GM23338 (cell line): ENCODE data around the gene ULK2. TPM values are rescaled to one million over a fixed set of nuclear protein-coding genes. Genes with fewer than 3 reads are reported as not detected.

ENCODE experiments used
- ATAC-seq: fragments of 200-7000 bp; cut with Tn5 transposase; 3 replicates; pipeline ENCODE4 v1.9.1; 2020
- DNase-seq: peaks from one replicate; pipeline ENCODE4 v3.0.0-alpha.2; 2015; ENCODE audit warnings: low spot score
- H2AFZ ChIP-seq: fragments of 200-600 bp; sonication (generic); 2 replicates; pipeline ENCODE4 v1.8.0; 2016; ENCODE audit warnings: antibody characterized with exemption, mild to moderate bottlenecking, moderate library complexity
- H3F3A ChIP-seq: fragments of 200-600 bp; sonication (generic); replicated peaks from 2 replicates; pipeline ENCODE4 v1.8.0; 2017; ENCODE audit warnings: antibody characterized with exemption, mixed run types, low read depth
- H3K27ac ChIP-seq: fragments of 200-600 bp; sonication (generic); 2 replicates; pipeline ENCODE4 v1.6.1; 2016; ENCODE audit warnings: low read depth
- H3K27me3 ChIP-seq: fragments of 200-600 bp; sonication (generic); 2 replicates; pipeline ENCODE4 v1.8.0; 2016; ENCODE audit warnings: mild to moderate bottlenecking, mixed run types, moderate library complexity; ENCODE audit not compliant: insufficient read depth
- H3K36me3 ChIP-seq: fragments of 200-600 bp; sonication (generic); 2 replicates; pipeline ENCODE4 v1.8.0; 2016; ENCODE audit warnings: mild to moderate bottlenecking; ENCODE audit not compliant: insufficient read depth
- H3K4me1 ChIP-seq: fragments of 200-600 bp; sonication (generic); 2 replicates; pipeline ENCODE4 v1.8.0; 2016; ENCODE audit warnings: mild to moderate bottlenecking, moderate library complexity; ENCODE audit not compliant: insufficient read depth
- H3K4me2 ChIP-seq: fragments of 200-600 bp; sonication (generic); 2 replicates; pipeline ENCODE4 v1.7.1; 2017; ENCODE audit warnings: mixed run types
- H3K4me3 ChIP-seq: fragments of 200-600 bp; sonication (generic); 2 replicates; pipeline ENCODE4 v1.6.1; 2016; ENCODE audit warnings: mixed run types
- H3K79me2 ChIP-seq: fragments of 200-600 bp; sonication (generic); replicated peaks from 2 replicates; pipeline ENCODE4 v1.8.0; 2017; ENCODE audit warnings: mild to moderate bottlenecking; ENCODE audit not compliant: insufficient read depth
- H3K9me2 ChIP-seq: fragments of 200-600 bp; sonication (generic); 2 replicates; pipeline ENCODE4 v1.8.0; 2017; ENCODE audit not compliant: insufficient read depth
- H4K20me1 ChIP-seq: fragments of 200-600 bp; sonication (generic); replicated peaks from 2 replicates; pipeline ENCODE4 v1.8.0; 2017; ENCODE audit warnings: mild to moderate bottlenecking; ENCODE audit not compliant: insufficient read depth
- H3K27ac Mint-ChIP-seq: 2 replicates; pipeline ENCODE4 v1.8.0; 2020; ENCODE audit warnings: inconsistent platforms, mild to moderate bottlenecking, moderate library complexity, mixed read lengths
- H3K27me3 Mint-ChIP-seq: 3 replicates; pipeline ENCODE4 v1.8.0; 2022; ENCODE audit warnings: low read depth, mild to moderate bottlenecking, moderate library complexity, mixed read lengths, inconsistent platforms; ENCODE audit not compliant: insufficient read depth, poor library complexity
- H3K36me3 Mint-ChIP-seq: 3 replicates; pipeline ENCODE4 v1.8.0; 2021; ENCODE audit warnings: low read depth, mild to moderate bottlenecking, inconsistent platforms, moderate library complexity, mixed read lengths
- H3K4me1 Mint-ChIP-seq: 3 replicates; pipeline ENCODE4 v1.8.0; 2020; ENCODE audit warnings: mild to moderate bottlenecking, inconsistent platforms, mixed read lengths
- H3K4me3 Mint-ChIP-seq: 3 replicates; pipeline ENCODE4 v1.8.0; 2021; ENCODE audit warnings: moderate library complexity, mild to moderate bottlenecking, inconsistent platforms, mixed read lengths
- H3K9me3 Mint-ChIP-seq: 3 replicates; pipeline ENCODE4 v1.8.0; 2020; ENCODE audit warnings: moderate library complexity, mild to moderate bottlenecking, inconsistent platforms, mixed read lengths
- CREB1 ChIP-seq: fragments of 250-450 bp; sonication (Bioruptor Pico); IDR thresholded peaks from 2 replicates; pipeline ENCODE4 v1.5.0; 2020; ENCODE audit warnings: low read depth, mild to moderate bottlenecking, moderate library complexity
- ETS1 ChIP-seq: IDR thresholded peaks from 2 replicates; pipeline ENCODE4 v1.6.1; 2016; ENCODE audit warnings: antibody characterized with exemption
- EZH2 ChIP-seq: fragments of 200-600 bp; sonication (generic); IDR thresholded peaks from one replicate; pipeline ENCODE4 v1.8.0; 2017; ENCODE audit warnings: antibody characterized with exemption, mild to moderate bottlenecking, low read depth; ENCODE audit not compliant: unreplicated experiment
- EZH2phosphoT487 ChIP-seq: fragments of 200-600 bp; sonication (generic); IDR thresholded peaks from one replicate; pipeline ENCODE4 v1.8.1; 2018; ENCODE audit warnings: antibody characterized with exemption; ENCODE audit not compliant: unreplicated experiment
- JUNB ChIP-seq: IDR thresholded peaks from one replicate; pipeline ENCODE4 v1.6.1; 2016; ENCODE audit warnings: antibody characterized with exemption; ENCODE audit not compliant: unreplicated experiment
- NANOG ChIP-seq: IDR thresholded peaks from 2 replicates; pipeline ENCODE4 v1.6.1; 2016; ENCODE audit warnings: antibody characterized with exemption, borderline replicate concordance
- POLR2AphosphoS5 ChIP-seq: IDR thresholded peaks from 2 replicates; pipeline ENCODE4 v1.6.1; 2016; ENCODE audit warnings: antibody characterized with exemption, low read depth
- STAT1 ChIP-seq: IDR thresholded peaks from one replicate; pipeline ENCODE4 v1.6.1; 2016; ENCODE audit warnings: antibody characterized with exemption; ENCODE audit not compliant: unreplicated experiment
- ZNF114 ChIP-seq: fragments of 250-450 bp; sonication (Bioruptor Pico); IDR thresholded peaks from 2 replicates; pipeline ENCODE4 v1.5.0; 2020; ENCODE audit warnings: mild to moderate bottlenecking, moderate library complexity
- ZNF331 ChIP-seq: fragments of 250-450 bp; sonication (Bioruptor Pico); IDR thresholded peaks from 2 replicates; pipeline ENCODE4 v1.5.0; 2020; ENCODE audit warnings: low read depth, mild to moderate bottlenecking, moderate library complexity
- polyA plus RNA-seq: library from polyadenylated mRNA; unstranded; fragments of >200 nt; fragmentation: Nextera tagmentation; extraction: Ambion mirVana; gene quantifications from 2 replicates; pipeline ENCODE4 v1.2.1, GENCODE V29; 2016
- total RNA-seq: library from RNA; depleted of rRNA; stranded (reverse); fragments of >200 nt; shearing (Covaris generic); gene quantifications from 2 replicates; pipeline ENCODE4 v1.2.3, GENCODE V29; 2014
- TF ChIP-seq, protein P1 (sequence below): fragments of 250-450 bp; sonication (Bioruptor Pico); IDR thresholded peaks from 2 replicates; pipeline ENCODE4 v1.5.0; 2020; ENCODE audit warnings: mild to moderate bottlenecking, moderate library complexity
- TF ChIP-seq, protein P2 (sequence below): IDR thresholded peaks from one replicate; pipeline ENCODE4 v1.6.1; 2018; ENCODE audit warnings: antibody characterized with exemption; ENCODE audit not compliant: unreplicated experiment

Gene ULK2
- total and polyA plus RNA-seq, 2 experiments from 2014 or later = 1.6 to 3.0 TPM

GRCh38 chr17:19796457-19796856, 71.3 kb downstream of the ULK2 start:
- no peaks in the 10 kb centered on the region for H4K20me1 ChIP-seq
- H3K4me3 ChIP-seq = no peak overlapping the region
- H3F3A ChIP-seq = no peaks in the 10 kb centered on the region
- ATAC-seq (no peak), DNase-seq (no peak)
- no peaks in the 10 kb centered on the region for H3K79me2 ChIP-seq
- no peaks in the 10 kb centered on the region for H3K9me2 ChIP-seq
- no peaks in the 10 kb centered on the region for H3K4me1 ChIP-seq
- no peak overlapping the region for H3K4me2 ChIP-seq
- Mint-ChIP-seq H3K27ac (no peak overlapping the region), H3K9me3 (peaks cover 32% of the 10 kb centered on the region), H3K36me3 (peaks cover 63% of the 10 kb centered on the region), H3K27me3 (peaks cover 2% of the 10 kb centered on the region), H3K4me1 (no peaks in the 10 kb centered on the region), H3K4me3 (no peak overlapping the region)
- no peaks in the 10 kb centered on the region for H3K27me3 ChIP-seq
- TF ChIP-seq ETS1 (no peak), EZH2 (no peak), STAT1 (no peak), EZH2phosphoT487 (no peak), JUNB (no peak), ZNF331 (CRISPR knock-in tag) (no peak), CREB1 (no peak), POLR2AphosphoS5 (no peak), ZNF114 (CRISPR knock-in tag) (no peak), NANOG (no peak)
- TF ChIP-seq, protein P1, sequence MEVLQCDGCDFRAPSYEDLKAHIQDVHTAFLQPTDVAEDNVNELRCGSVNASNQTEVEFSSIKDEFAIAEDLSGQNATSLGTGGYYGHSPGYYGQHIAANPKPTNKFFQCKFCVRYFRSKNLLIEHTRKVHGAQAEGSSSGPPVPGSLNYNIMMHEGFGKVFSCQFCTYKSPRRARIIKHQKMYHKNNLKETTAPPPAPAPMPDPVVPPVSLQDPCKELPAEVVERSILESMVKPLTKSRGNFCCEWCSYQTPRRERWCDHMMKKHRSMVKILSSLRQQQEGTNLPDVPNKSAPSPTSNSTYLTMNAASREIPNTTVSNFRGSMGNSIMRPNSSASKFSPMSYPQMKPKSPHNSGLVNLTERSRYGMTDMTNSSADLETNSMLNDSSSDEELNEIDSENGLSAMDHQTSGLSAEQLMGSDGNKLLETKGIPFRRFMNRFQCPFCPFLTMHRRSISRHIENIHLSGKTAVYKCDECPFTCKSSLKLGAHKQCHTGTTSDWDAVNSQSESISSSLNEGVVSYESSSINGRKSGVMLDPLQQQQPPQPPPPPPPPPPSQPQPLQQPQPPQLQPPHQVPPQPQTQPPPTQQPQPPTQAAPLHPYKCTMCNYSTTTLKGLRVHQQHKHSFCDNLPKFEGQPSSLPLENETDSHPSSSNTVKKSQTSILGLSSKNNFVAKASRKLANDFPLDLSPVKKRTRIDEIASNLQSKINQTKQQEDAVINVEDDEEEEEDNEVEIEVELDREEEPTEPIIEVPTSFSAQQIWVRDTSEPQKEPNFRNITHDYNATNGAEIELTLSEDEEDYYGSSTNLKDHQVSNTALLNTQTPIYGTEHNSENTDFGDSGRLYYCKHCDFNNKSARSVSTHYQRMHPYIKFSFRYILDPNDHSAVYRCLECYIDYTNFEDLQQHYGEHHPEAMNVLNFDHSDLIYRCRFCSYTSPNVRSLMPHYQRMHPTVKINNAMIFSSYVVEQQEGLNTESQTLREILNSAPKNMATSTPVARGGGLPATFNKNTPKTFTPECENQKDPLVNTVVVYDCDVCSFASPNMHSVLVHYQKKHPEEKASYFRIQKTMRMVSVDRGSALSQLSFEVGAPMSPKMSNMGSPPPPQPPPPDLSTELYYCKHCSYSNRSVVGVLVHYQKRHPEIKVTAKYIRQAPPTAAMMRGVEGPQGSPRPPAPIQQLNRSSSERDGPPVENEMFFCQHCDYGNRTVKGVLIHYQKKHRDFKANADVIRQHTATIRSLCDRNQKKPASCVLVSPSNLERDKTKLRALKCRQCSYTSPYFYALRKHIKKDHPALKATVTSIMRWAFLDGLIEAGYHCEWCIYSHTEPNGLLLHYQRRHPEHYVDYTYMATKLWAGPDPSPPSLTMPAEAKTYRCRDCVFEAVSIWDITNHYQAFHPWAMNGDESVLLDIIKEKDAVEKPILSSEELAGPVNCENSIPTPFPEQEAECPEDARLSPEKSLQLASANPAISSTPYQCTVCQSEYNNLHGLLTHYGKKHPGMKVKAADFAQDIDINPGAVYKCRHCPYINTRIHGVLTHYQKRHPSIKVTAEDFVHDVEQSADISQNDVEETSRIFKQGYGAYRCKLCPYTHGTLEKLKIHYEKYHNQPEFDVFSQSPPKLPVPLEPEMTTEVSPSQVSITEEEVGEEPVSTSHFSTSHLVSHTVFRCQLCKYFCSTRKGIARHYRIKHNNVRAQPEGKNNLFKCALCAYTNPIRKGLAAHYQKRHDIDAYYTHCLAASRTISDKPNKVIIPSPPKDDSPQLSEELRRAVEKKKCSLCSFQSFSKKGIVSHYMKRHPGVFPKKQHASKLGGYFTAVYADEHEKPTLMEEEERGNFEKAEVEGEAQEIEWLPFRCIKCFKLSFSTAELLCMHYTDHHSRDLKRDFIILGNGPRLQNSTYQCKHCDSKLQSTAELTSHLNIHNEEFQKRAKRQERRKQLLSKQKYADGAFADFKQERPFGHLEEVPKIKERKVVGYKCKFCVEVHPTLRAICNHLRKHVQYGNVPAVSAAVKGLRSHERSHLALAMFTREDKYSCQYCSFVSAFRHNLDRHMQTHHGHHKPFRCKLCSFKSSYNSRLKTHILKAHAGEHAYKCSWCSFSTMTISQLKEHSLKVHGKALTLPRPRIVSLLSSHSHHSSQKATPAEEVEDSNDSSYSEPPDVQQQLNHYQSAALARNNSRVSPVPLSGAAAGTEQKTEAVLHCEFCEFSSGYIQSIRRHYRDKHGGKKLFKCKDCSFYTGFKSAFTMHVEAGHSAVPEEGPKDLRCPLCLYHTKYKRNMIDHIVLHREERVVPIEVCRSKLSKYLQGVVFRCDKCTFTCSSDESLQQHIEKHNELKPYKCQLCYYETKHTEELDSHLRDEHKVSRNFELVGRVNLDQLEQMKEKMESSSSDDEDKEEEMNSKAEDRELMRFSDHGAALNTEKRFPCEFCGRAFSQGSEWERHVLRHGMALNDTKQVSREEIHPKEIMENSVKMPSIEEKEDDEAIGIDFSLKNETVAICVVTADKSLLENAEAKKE (CRISPR knock-in tag) = no peak
- TF ChIP-seq, protein P2, sequence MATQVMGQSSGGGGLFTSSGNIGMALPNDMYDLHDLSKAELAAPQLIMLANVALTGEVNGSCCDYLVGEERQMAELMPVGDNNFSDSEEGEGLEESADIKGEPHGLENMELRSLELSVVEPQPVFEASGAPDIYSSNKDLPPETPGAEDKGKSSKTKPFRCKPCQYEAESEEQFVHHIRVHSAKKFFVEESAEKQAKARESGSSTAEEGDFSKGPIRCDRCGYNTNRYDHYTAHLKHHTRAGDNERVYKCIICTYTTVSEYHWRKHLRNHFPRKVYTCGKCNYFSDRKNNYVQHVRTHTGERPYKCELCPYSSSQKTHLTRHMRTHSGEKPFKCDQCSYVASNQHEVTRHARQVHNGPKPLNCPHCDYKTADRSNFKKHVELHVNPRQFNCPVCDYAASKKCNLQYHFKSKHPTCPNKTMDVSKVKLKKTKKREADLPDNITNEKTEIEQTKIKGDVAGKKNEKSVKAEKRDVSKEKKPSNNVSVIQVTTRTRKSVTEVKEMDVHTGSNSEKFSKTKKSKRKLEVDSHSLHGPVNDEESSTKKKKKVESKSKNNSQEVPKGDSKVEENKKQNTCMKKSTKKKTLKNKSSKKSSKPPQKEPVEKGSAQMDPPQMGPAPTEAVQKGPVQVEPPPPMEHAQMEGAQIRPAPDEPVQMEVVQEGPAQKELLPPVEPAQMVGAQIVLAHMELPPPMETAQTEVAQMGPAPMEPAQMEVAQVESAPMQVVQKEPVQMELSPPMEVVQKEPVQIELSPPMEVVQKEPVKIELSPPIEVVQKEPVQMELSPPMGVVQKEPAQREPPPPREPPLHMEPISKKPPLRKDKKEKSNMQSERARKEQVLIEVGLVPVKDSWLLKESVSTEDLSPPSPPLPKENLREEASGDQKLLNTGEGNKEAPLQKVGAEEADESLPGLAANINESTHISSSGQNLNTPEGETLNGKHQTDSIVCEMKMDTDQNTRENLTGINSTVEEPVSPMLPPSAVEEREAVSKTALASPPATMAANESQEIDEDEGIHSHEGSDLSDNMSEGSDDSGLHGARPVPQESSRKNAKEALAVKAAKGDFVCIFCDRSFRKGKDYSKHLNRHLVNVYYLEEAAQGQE = no peak
- peaks cover 8% of the 10 kb centered on the region; the same call in 1 of the 2 replicates for H3K36me3 ChIP-seq
- no peak overlapping the region for H2AFZ ChIP-seq
- no peak overlapping the region for H3K27ac ChIP-seq
